Tibial artery (tissue), 4 donors: Measurements from ENCODE around the gene NSUN2.

Experiments used
- DNase-seq, 2 donors: peaks; one replicate each; pipeline ENCODE4 v3.0.0-alpha.2; 2019
- H3K27ac ChIP-seq, 2 donors: fragments of 200-600 bp; sonication (generic) in 1 of 2; 1 replicate in 1 of 2; 2 replicates in 1 of 2; pipeline ENCODE4 v1.5.1; 2018 to 2019; ENCODE audit warnings: mild to moderate bottlenecking in 1 of 2
- H3K27me3 ChIP-seq, 2 donors: fragments of 200-600 bp; sonication (generic) in 1 of 2; one replicate each; pipeline versions ENCODE4 v1.5.1 to v1.6.0; 2016 to 2019
- H3K36me3 ChIP-seq, 3 donors: fragments of 200-600 bp; sonication (generic) in 2 of 3; one replicate each; pipeline ENCODE4 v1.5.1; 2016 to 2019; ENCODE audit warnings: mild to moderate bottlenecking in 2 of 3
- H3K4me1 ChIP-seq, 4 donors: fragments of 200-600 bp; sonication (generic) in 2 of 4; 1 replicate in 3 of 4; 2 replicates in 1 of 4; pipeline ENCODE4 v1.5.1; 2016 to 2019
- H3K4me3 ChIP-seq, 2 donors: fragments of 200-600 bp; sonication (generic) in 1 of 2; 1 replicate in 1 of 2; 2 replicates in 1 of 2; pipeline ENCODE4 v1.5.1; 2018 to 2019; ENCODE audit warnings: mild to moderate bottlenecking in 2 of 2
- H3K9me3 ChIP-seq, 3 donors: fragments of 200-600 bp; sonication (generic) in 1 of 3; one replicate each; pipeline ENCODE4 v1.5.1; 2016 to 2019
- CTCF ChIP-seq, 2 experiments: fragments of 200-600 bp in 1 of 2; fragments of 450-650 bp in 1 of 2; IDR thresholded peaks; one replicate each; pipeline ENCODE4 v1.5.1; 2017 to 2019; ENCODE audit warnings: antibody characterized with exemption in 2 of 2, mild to moderate bottlenecking in 1 of 2, moderate library complexity in 1 of 2
- intact Hi-C: fragments of 100-400 bp; cut with DNase I; formaldehyde crosslinking; loops from one replicate; pipeline ENCODE4 v1.15.0; 2023; ENCODE audit warnings: low total_unique reads

NSUN2 gene

GRCh38 chr5:6593148-6594016 is 39.5 kb downstream of the NSUN2 start:
- Histone ChIP-seq H3K27me3 (no peaks in the 10 kb centered on the region), H3K9me3 (no peaks in the 10 kb centered on the region), H3K27ac (no peak overlapping the region), H3K36me3 (peaks cover 0 to 28% (median 15%) of the 10 kb centered on the region in 3 donors), H3K4me1 (peaks cover 0 to 9% (median 7%) of the 10 kb centered on the region in 4 donors), H3K4me3 (no peak overlapping the region)
- TF ChIP-seq CTCF (IDR thresholded peaks at IDR 0.05), result no peak
- intact Hi-C loops, result no loop called here
- DNase-seq, result no peak

- H3K27me3 ChIP-seq, result no peaks in the 10 kb centered on the region
- no peak overlapping the region for H3K4me3 ChIP-seq
- DNase-seq, result no peak
- no peaks in the 10 kb centered on the region for H3K9me3 ChIP-seq
- peaks cover 0 to 24% (median 14%) of the 10 kb centered on the region in 3 donors for H3K36me3 ChIP-seq
- peaks cover 0 to 2% (median under 1%) of the 10 kb centered on the region in 4 donors for H3K4me1 ChIP-seq
- no peak for TF ChIP-seq CTCF (IDR thresholded peaks at IDR 0.05)
- H3K27ac ChIP-seq, result no peak overlapping the region
- intact Hi-C loops, result no loop called here
These were observed 40.2 kb downstream of the NSUN2 start for GRCh38 chr5:6592601-6593000.

- DNase-seq, result no peak
- H3K36me3 ChIP-seq, result peaks cover 0 to 16% (median 12%) of the 10 kb centered on the region in 3 donors
- no peaks in the 10 kb centered on the region for H3K27me3 ChIP-seq
- TF ChIP-seq CTCF (IDR thresholded peaks at IDR 0.05), result no peak
- H3K27ac ChIP-seq, result no peak overlapping the region
- intact Hi-C loops, result no loop called here
- no peak overlapping the region for H3K4me3 ChIP-seq
- H3K9me3 ChIP-seq, result no peaks in the 10 kb centered on the region
- H3K4me1 ChIP-seq, result no peaks in the 10 kb centered on the region
These were observed 41.1 kb downstream of the NSUN2 start for GRCh38 chr5:6591671-6592288.

GRCh38 chr5:6590581-6590980 is 42.3 kb downstream of the NSUN2 start:
- DNase-seq, result no peak
- H3K27ac ChIP-seq, result no peak overlapping the region
- H3K4me1 ChIP-seq, result no peaks in the 10 kb centered on the region
- no peaks in the 10 kb centered on the region for H3K27me3 ChIP-seq
- intact Hi-C loops, result no loop called here
- no peaks in the 10 kb centered on the region for H3K9me3 ChIP-seq
- no peak overlapping the region for H3K4me3 ChIP-seq
- TF ChIP-seq CTCF (IDR thresholded peaks at IDR 0.05), result no peak
- peaks cover 0 to 4% (median 0%) of the 10 kb centered on the region in 3 donors for H3K36me3 ChIP-seq

- no peak overlapping the region for H3K27ac ChIP-seq
- H3K4me3 ChIP-seq, result no peak overlapping the region
- intact Hi-C loops, result no loop called here
- peaks cover 0 to 15% (median 9%) of the 10 kb centered on the region in 4 donors for H3K4me1 ChIP-seq
- peaks cover 0 to 3% of the 10 kb centered on the region in 2 donors for H3K27me3 ChIP-seq
- TF ChIP-seq CTCF (IDR thresholded peaks at IDR 0.05), result no peak
- no peaks in the 10 kb centered on the region for H3K9me3 ChIP-seq
- no peaks in the 10 kb centered on the region for H3K36me3 ChIP-seq
- DNase-seq, result no peak
These were observed 45.7 kb downstream of the NSUN2 start for GRCh38 chr5:6587171-6587570.
